Measurements from ENCODE around the gene TSEN2. TPM values are rescaled to one million over a fixed set of nuclear protein-coding genes. Genes with fewer than 3 reads are reported as not detected.

Gene TSEN2
- total RNA-seq, 2 experiments from 2014 or later = 7.5 to 8.0 TPM

DNA sequence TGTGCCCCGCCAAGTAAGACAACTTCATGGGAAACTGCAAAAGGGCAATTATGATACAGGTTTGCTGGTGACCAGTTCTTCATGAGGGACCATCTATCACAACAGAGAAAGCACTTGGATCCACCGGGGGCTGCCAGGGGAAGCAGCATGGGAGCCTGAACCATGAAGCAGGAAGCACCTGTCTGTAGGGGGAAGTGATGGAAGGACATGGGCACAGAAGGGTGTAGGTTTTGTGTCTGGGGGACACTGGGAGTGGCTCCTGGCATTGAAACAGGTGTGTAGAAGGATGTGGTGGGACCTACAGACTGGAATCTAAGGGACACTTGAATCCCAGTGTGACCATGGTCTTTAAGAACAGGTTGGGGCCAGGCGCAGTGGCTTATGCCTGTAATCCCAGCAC is 95.2 kb downstream of the TSEN2 start:
- no peaks in the 10 kb centered on the region for H3K9me3 Mint-ChIP-seq
- POLR2A ChIA-PET = no interaction called here
- no peak for DNase-seq

DNA sequence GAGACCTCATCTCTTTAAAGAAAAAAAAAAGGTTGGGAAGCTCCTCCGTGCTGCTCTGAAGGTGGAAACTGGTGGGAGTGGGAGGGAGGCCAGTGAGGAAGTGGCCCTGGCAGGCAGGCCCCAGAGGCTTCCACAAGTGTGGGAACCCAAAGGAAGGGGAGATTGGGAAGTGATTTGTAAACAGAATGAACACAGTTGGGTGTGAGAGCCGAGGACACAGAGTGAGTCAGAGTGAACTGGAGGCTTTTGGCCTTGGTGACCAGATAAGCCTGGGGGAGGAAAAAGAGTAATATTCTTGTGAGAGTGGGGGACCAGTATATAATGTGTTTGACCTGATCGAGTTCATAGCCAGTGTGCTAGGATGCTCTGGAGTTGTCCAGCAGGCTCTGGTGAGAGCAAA is 95.6 kb downstream of the TSEN2 start:
- no peak overlapping the region for H3K27ac Mint-ChIP-seq
- no peak for DNase-seq
- H3K4me1 Mint-ChIP-seq = peaks cover 4% of the 10 kb centered on the region
- peaks cover 76% of the 10 kb centered on the region for H3K36me3 Mint-ChIP-seq (ENCODE audit: low read depth)
- H3K4me3 Mint-ChIP-seq = no peak overlapping the region
- no peaks in the 10 kb centered on the region for H3K27me3 Mint-ChIP-seq
- ChIA-PET POLR2A (no interaction called here), CTCF (no interaction called here)
- H3K9me3 Mint-ChIP-seq = no peaks in the 10 kb centered on the region

More for the DNA sequence above, 95.2 kb downstream of the TSEN2 start:
- no peak overlapping the region for H3K4me3 Mint-ChIP-seq
- CTCF ChIA-PET = interaction anchor here (1.8 kb wide), 1 partner anchor 11 kb away, joined by 4 read pairs; no protein-coding TSS in a partner anchor
- peaks cover 4% of the 10 kb centered on the region for H3K4me1 Mint-ChIP-seq
- peaks cover 74% of the 10 kb centered on the region for H3K36me3 Mint-ChIP-seq (ENCODE audit: low read depth)
- H3K27ac Mint-ChIP-seq = no peak overlapping the region
- no peaks in the 10 kb centered on the region for H3K27me3 Mint-ChIP-seq

DNA sequence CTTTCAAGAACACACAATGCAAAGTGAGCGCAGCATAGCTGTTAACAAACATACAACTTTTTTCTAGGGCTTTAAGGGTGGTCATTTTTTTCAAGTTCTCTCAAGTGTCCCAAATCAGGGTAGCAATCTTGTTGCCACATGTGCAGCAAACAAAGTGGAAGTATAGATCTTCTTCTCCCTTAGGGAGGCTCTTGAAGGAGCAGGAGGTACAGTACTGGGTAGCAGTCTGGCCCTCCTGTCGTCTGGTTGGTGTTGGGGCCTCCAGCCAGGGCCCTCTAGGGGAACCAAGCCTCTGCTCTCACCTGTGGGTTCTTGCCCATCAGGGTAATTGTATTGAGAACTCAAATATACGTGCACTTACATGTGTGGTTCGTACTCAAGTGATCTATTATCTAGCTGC is 98.5 kb downstream of the TSEN2 start:
- CTCF ChIA-PET = no interaction called here
- Mint-ChIP-seq H3K9me3 (no peaks in the 10 kb centered on the region), H3K4me3 (no peak overlapping the region), H3K27me3 (no peaks in the 10 kb centered on the region), H3K27ac (no peak overlapping the region), H3K36me3 (ENCODE audit: low read depth) (peaks cover 73% of the 10 kb centered on the region), H3K4me1 (peaks cover 4% of the 10 kb centered on the region)
- POLR2A ChIA-PET = interaction anchor here (1.6 to 2.4 kb wide), 2 partner anchors 14 to 23 kb away, joined by 7 to 8 read pairs; no protein-coding TSS in a partner anchor
- DNase-seq = no peak

Other genes starting within 250 kb of the TSEN2 start
- gene PPARG, start 195.4 kb upstream of the TSEN2 start, total RNA-seq = 1 to 10 TPM; 2.2 to 3.7 TPM
- not detected for gene MKRN2OS, start 61.0 kb downstream of the TSEN2 start, total RNA-seq
- gene MKRN2, start 72.6 kb downstream of the TSEN2 start, total RNA-seq = 10 to 100 TPM; 21.9 to 24.2 TPM
- 10 to 100 TPM; 83.2 to 86.0 TPM for gene RAF1, start 179.6 kb downstream of the TSEN2 start, total RNA-seq